ENCODE results near the gene SMAD6.

SMAD6 gene

DNA sequence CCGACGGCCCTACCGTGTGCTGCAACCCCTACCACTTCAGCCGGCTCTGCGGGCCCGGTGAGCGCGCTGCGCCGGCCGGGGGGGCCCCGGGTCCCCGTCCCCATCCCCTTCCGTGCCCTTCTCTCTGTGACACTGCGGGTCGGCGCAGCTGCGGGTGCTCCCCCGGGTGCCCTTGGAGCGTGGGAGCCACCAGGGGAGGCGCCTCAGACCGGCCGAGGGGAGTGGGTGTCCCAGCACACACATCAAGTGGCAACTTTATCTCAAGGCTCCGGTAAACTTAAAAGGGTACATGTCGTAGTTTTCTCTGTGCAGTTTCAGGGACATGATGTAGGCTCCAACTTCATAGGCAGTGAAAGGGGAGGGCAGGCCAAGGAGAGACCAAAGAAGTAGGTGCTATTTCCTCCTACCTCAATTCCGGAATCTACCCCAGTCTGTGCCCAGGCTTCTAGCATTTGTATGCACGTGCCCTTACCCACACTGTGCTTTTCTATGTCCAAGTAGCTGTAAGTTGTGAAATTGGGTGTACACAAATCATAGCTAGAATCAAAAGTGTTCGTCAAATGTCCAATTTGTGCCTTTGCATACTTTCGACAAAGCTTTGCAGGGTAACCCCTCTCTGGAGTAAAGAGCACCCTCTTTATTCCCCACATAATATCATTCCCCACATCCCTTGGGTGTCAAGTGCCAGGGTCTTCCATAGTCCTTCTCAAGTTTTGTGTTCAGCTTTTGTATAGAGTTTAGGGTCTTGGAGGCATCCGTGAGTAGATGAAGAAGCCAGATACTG, 2.2 kb downstream of the SMAD6 start:
- H3K9me3 Mint-ChIP-seq: no peaks in the 10 kb centered on the region
- no peak for DNase-seq
- peaks cover 24% of the 10 kb centered on the region for H3K27me3 Mint-ChIP-seq
- no peak for ATAC-seq
- H3K4me1 Mint-ChIP-seq: peaks cover 19% of the 10 kb centered on the region
- no peak overlapping the region for H3K27ac Mint-ChIP-seq
- no peaks in the 10 kb centered on the region for H3K36me3 Mint-ChIP-seq (ENCODE audit: low read depth)
- H3K4me3 Mint-ChIP-seq: peak overlapping the region; percentile 67

DNA sequence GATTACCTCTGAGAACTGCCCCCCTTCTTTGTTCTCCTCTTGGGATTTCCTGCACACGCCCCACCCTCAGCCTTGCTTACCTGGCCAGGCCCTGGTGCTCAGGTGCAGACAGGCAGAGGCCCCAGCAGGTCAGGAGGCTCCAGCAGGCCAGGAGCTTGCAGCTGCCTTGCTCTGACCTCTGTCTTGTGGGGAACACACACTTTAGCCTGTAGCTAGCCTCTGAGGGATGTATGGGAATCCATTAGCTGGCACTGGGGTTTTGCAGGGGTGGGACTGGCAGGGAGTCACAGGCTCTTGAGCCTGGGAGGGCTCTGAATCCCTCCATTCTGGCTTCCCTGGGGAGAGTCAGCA, 2.7 kb downstream of the SMAD6 start:
- H3K27ac Mint-ChIP-seq: no peak overlapping the region
- no peaks in the 10 kb centered on the region for H3K9me3 Mint-ChIP-seq
- H3K4me3 Mint-ChIP-seq: no peak overlapping the region
- no peak for DNase-seq
- H3K27me3 Mint-ChIP-seq: peaks cover 24% of the 10 kb centered on the region
- peaks cover 19% of the 10 kb centered on the region for H3K4me1 Mint-ChIP-seq
- H3K36me3 Mint-ChIP-seq (ENCODE audit: low read depth): no peaks in the 10 kb centered on the region
- ATAC-seq: no peak

DNA sequence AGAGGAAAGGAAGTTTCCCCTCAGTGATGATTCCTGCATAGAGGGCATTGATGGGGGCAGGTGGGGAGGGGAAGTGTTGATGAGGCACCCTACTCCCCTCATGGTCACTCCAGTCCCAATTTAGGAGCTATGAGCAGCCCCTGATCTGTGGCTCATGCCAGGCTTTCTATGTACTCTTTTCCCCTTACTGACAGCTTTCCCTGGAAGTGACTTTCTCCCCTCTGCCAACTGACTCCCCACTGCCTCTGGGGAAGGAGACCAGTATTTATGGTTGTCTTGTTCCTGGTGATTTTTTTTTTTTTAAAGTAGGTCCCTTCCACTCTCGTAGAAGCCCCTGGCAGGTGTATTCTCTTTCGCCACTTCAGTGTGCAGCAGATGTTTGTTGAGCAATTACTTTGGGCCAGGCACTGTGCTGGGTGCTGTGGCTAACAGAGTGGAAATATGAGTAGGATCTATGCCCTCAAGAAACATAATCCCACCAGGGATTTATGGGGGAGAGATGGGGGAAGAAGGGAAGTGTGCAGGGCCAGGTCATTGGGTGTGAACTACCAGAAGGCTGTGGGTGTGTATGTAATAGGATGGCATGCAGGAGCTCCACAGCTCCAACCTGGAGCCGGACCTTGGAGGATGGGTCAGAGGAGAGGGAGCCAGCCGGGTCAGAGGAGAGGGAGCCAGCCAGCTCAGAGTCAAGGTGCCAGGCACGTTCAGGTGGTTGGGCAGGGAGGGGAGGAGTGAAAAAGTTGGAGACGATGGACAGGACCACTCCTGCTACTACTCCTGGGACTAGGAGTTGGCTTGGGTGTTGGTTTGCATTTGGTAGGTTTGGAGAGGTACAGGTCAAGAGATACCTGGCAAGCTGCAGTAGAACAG, 3.5 kb downstream of the SMAD6 start:
- H3K27ac Mint-ChIP-seq: no peak overlapping the region
- ATAC-seq: no peak

DNA sequence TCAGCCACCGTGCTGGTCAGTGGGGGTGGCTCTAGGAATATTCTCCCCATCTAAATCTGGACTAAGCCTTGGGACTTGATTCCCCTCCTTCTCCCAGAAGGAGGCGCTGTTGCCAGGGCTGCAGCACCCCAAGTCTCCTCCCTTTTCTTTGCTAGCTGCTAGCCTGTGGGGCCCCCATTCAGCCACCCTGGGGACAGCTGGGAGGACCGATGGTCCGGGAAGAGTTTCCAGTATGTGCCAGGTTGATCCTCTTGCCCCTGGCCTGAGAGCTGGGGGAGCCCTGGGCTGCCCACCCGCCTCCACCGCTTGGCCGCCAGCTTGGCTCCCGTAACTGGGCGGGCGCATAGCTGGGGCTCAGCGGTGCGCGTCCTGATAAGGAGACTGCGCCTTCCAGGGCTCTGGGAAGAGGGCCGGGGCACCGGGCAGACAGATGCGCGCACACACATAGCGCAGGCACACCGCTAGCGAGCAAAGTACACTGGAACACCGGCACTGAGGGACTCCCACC, 4.2 kb downstream of the SMAD6 start:
- Mint-ChIP-seq H3K4me3 (no peak overlapping the region), H3K4me1 (peaks cover 12% of the 10 kb centered on the region), H3K9me3 (no peaks in the 10 kb centered on the region), H3K27ac (no peak overlapping the region), H3K36me3 (ENCODE audit: low read depth) (no peaks in the 10 kb centered on the region), H3K27me3 (peaks cover 24% of the 10 kb centered on the region)
- DNase-seq (no peak), ATAC-seq (no peak)

More for the DNA sequence above, 3.5 kb downstream of the SMAD6 start:
- Mint-ChIP-seq H3K4me1 (peaks cover 15% of the 10 kb centered on the region), H3K9me3 (no peaks in the 10 kb centered on the region), H3K27me3 (peaks cover 24% of the 10 kb centered on the region), H3K4me3 (no peak overlapping the region), H3K36me3 (ENCODE audit: low read depth) (no peaks in the 10 kb centered on the region)
- no peak for DNase-seq

DNA sequence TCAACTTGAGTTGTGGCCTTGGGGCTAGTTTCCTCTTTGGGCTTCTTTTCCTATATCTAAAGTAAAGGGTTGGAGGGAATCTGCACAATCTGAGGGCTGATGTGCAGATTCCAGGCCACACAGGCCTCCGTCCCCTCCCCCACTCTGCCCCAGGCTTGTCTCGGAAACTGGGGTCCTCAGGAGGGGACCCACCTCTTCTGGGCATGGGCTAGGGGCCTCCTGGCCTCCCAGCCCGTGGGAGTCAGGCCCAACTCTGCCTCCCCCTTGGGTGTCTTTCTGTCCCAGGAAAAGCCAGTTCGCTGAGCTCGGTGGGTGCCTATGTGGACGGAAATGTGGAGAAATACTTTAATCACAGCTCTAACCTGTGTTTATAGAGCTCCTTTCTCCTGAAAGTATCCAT, 4.8 kb downstream of the SMAD6 start:
- no peak for DNase-seq
- Mint-ChIP-seq H3K4me3 (no peak overlapping the region), H3K4me1 (peaks cover 8% of the 10 kb centered on the region), H3K9me3 (no peaks in the 10 kb centered on the region), H3K36me3 (ENCODE audit: low read depth) (no peaks in the 10 kb centered on the region), H3K27ac (no peak overlapping the region), H3K27me3 (peaks cover 24% of the 10 kb centered on the region)
- ATAC-seq: no peak

DNA sequence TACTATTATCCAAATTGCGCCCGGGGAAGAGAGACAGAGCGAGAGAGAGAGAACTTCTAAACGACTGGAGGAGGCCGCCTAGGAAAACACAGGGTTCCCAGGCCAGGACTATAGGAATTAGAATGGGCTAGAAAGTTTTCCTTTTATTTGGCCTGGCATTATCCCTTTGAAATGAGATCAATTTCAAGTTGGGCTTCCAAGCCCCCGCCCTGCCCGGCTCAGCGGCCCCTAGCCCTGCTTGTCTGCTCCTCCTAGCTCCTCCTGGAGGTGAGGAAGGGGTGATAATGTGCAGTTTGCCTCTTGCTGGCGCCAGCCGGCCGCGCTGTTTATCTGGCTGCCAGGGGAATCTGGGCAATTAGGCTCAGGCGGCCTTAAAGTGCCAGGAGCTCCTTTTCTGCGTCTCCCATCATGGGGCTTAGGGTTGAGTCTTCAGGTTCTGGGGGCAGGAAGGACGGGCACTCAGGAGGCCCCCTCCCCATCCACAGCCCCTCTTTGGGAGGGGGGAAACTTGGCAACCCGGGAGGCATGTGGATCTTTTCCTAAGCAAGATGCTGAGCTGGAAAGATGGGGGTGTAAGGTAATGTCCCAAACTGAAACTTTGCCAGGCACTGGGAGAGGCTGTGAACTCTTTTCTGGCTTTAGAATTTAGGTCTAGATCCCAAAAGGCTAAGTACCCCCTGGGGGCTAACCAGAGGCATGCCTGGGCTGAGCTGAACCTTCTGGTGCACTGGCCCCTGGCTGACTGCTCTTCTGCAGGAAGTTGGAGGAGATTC, 5.5 kb downstream of the SMAD6 start:
- Mint-ChIP-seq H3K4me3 (no peak overlapping the region), H3K27ac (no peak overlapping the region), H3K27me3 (peaks cover 20% of the 10 kb centered on the region), H3K9me3 (no peaks in the 10 kb centered on the region), H3K36me3 (ENCODE audit: low read depth) (no peaks in the 10 kb centered on the region), H3K4me1 (peaks cover 5% of the 10 kb centered on the region)
- DNase-seq: no peak
- no peak for ATAC-seq

DNA sequence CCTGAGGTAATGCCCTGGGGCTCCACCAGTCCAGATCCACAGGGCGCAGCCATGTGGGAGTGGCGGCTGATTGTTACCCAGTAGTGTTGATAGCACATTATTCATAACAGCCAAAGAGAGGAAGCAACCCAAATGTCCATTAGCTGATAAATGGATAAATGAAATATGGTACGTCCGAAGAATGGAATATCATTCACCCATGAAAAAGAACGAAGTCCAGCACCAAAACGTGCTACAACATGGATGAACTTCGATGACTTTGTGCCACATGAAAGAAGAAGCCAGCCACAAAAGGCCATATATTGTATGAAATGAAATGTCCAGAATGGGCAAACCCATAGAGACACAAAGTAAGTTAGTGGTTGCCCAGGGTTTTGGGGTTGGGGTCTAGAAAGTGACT, 6.4 kb downstream of the SMAD6 start:
- Mint-ChIP-seq H3K4me3 (no peak overlapping the region), H3K36me3 (ENCODE audit: low read depth) (no peaks in the 10 kb centered on the region), H3K9me3 (no peaks in the 10 kb centered on the region), H3K27me3 (peaks cover 18% of the 10 kb centered on the region), H3K4me1 (peaks cover 3% of the 10 kb centered on the region), H3K27ac (no peak overlapping the region)
- no peak for ATAC-seq
- DNase-seq: no peak

DNA sequence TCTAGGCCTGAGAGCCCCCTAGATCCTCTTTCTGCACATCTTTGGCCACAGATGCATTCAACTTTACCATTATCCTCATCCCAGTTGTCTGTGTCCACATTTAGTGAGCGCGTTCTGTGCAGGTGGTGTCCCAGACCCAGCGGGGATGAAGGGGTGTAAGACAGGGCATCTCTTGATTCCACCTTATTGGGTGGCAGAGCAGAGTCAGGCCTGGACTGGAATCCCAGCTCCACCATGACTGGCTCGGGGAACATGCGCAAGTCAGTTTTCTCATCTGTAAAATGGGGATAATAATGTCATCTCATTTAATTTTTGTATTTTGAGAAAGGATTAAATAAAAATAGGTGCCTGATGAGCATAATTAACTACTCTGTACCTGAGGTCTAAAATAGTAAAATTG, 7.8 kb downstream of the SMAD6 start:
- Mint-ChIP-seq H3K4me3 (no peak overlapping the region), H3K4me1 (peaks cover 1% of the 10 kb centered on the region), H3K9me3 (no peaks in the 10 kb centered on the region), H3K27ac (no peak overlapping the region), H3K27me3 (peaks cover 9% of the 10 kb centered on the region), H3K36me3 (ENCODE audit: low read depth) (no peaks in the 10 kb centered on the region)
- DNase-seq (no peak), ATAC-seq (no peak)

DNA sequence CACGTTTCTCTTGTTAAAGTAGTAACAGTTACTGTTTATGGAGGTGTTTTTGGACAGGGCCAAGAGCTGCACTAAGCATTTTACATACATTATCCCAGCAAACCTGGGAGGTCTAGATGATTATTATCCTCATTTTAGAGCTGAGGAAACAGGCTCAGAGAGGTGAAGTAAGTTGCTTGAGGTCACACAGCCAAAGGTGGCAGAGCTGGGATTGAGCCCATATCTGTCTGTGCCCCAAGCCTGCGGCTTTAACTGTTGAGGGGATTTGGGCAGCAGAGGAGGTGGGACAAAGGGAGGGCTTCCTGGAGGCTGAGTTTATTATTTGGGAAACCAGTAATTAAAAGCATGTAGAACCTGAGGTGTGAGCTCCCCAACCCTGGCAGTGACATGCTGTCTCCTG, 9.2 kb downstream of the SMAD6 start:
- DNase-seq: no peak
- Mint-ChIP-seq H3K4me1 (peaks cover 1% of the 10 kb centered on the region), H3K27me3 (peaks cover 2% of the 10 kb centered on the region), H3K27ac (no peak overlapping the region), H3K4me3 (no peak overlapping the region), H3K36me3 (ENCODE audit: low read depth) (no peaks in the 10 kb centered on the region), H3K9me3 (no peaks in the 10 kb centered on the region)
- no peak for ATAC-seq

DNA sequence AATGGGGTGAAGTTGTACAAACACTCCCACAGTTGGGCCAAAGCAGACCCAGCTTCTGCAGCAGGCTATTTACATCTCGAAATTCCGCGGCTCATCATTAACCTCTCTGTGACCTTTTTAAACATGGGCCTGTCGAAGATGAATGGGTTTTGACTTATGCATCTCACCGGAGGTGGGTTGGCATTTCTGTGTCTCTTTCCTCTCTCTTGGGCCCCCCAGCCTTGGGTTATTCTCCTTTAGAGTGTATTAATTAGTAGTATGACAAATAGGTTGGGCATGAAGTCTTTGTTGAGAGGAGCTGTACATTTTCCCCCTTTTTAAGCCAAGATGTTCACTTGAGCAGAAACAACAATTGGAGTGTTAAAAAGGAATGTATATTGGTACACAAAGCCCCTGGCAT, 9.8 kb downstream of the SMAD6 start:
- Mint-ChIP-seq H3K4me1 (peaks cover 1% of the 10 kb centered on the region), H3K9me3 (no peaks in the 10 kb centered on the region), H3K27me3 (peaks cover 2% of the 10 kb centered on the region), H3K27ac (no peak overlapping the region), H3K4me3 (no peak overlapping the region), H3K36me3 (ENCODE audit: low read depth) (no peaks in the 10 kb centered on the region)
- DNase-seq (no peak), ATAC-seq (no peak)

DNA sequence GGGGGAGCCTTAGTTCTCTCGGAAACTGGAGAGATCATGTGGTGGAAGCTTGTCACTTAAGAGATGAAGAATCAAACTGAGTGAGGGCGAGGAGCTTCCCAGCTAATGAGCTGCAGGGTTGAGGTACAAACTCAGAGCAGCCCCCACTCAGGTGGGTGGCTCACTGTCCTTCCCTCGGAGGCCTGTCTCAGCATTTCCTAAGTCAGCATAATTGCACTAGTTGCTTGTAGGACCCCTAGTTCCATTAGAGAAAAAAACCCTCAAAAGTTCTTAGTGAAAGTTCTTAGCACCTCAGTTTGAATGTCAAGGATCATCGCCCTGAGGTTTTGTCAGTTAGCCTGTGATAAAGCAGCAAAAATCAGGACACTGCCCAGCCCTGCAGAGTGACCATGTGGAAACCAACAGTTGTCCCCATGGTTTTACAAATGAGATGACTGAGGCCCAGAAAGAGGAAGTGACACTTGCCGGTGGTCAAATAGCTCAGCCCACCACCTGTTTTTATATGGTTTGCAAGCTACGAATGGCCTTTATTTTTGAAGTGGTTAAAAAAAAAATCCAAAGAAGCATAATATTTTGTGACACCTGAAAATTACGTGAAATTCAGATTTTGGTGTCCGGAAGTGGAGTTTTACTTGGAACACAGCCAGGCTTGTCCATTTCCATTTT, 11.9 kb downstream of the SMAD6 start:
- DNase-seq (no peak), ATAC-seq (no peak)
- no peaks in the 10 kb centered on the region for H3K36me3 Mint-ChIP-seq (ENCODE audit: low read depth)
- no peak overlapping the region for H3K4me3 Mint-ChIP-seq
- H3K9me3 Mint-ChIP-seq: no peaks in the 10 kb centered on the region
- H3K27me3 Mint-ChIP-seq: peaks cover 2% of the 10 kb centered on the region
- H3K4me1 Mint-ChIP-seq: peaks cover 1% of the 10 kb centered on the region
- no peak overlapping the region for H3K27ac Mint-ChIP-seq

DNA sequence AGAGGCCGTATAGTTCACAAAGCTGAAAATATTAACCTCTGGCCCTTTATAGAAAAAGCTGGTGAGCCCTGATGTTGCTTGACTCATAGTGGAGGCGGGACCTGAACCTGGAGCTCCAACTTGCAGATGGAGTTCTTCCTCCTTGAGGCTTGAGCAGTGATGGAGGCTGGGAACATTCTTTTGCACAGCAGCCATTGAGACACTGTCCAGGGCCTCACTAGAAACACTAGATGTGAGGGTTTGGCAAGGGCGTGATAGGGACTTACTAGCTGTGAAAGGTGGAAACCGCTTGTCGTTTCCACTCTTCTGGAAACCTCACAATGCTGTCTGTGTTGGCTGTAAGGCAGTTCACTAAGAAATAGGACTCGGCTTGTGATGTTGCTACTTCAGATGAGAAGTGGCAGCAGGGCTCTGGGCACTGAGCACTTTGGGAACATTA, 12.5 kb downstream of the SMAD6 start:
- H3K4me1 Mint-ChIP-seq: peaks cover 1% of the 10 kb centered on the region
- H3K9me3 Mint-ChIP-seq: no peaks in the 10 kb centered on the region
- H3K27me3 Mint-ChIP-seq: peaks cover 2% of the 10 kb centered on the region
- DNase-seq: no peak
- no peak for ATAC-seq
- no peaks in the 10 kb centered on the region for H3K36me3 Mint-ChIP-seq (ENCODE audit: low read depth)
- no peak overlapping the region for H3K27ac Mint-ChIP-seq
- no peak overlapping the region for H3K4me3 Mint-ChIP-seq

DNA sequence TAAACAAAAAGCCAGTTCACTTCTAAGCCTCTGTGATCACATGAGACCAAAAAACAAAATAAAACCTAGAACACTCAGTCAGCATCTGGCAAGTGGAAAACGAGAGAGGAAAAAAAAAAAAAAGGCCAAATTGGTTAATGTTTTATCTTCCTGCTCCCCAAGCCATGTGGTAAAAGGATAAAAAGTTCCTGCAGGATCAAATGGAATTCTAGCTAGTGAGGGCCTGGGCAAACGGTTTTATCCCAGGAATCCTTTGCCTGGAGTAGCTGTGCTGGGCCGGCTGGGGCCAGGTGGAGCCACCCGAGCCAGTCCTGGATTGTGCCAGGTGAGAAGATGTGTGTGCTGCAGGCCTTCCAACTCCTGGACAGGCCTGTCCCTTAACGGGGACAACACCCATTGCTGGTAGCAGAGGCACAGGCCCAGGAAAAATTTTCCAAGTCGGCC, 13.2 kb downstream of the SMAD6 start:
- Mint-ChIP-seq H3K27ac (no peak overlapping the region), H3K9me3 (no peaks in the 10 kb centered on the region), H3K4me3 (no peak overlapping the region), H3K4me1 (peaks cover 1% of the 10 kb centered on the region), H3K27me3 (peaks cover 2% of the 10 kb centered on the region), H3K36me3 (ENCODE audit: low read depth) (no peaks in the 10 kb centered on the region)
- no peak for ATAC-seq
- no peak for DNase-seq
